Fibroblast of mammary gland (primary cell): ENCODE data around the gene ZNF8.

Experiments used
- DNase-seq: peaks from one replicate; pipeline ENCODE4 v3.0.0-alpha.2; 2010; ENCODE audit warnings: low read depth
- H3K4me3 ChIP-seq: 2 replicates; pipeline ENCODE4 v1.5.1; 2011; ENCODE audit warnings: low read depth, mild to moderate bottlenecking, low read length, moderate library complexity; ENCODE audit not compliant: control insufficient read depth
- TF ChIP-seq, protein P1 (sequence below): conservative IDR thresholded peaks from 2 replicates; pipeline ENCODE4 v1.5.1; 2011; ENCODE audit warnings: low read depth, low read length, inconsistent platforms; ENCODE audit not compliant: control insufficient read depth, insufficient read depth

The ZNF8 gene

DNA sequence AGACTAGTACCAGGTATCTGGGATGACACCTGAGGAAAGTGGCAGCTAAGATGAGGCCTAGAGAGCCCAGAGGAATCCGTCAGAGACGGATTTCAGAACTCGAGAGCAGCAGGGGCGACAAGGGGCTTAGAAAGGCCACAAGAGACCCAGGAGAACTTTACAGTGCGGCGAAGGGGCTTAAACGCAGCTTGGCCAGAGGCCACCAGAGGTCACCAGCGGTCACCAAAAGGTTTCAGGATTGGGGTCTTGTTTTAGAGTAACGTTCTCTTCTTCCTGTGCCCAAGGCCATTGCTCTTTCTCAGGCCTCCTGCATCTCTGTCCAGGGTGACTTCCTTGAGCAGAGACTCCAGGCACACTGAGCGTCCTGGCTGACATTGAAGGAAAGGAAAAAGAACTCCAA, 50.2 kb downstream of the ZNF8 start:
- no peak for DNase-seq
- no peak overlapping the region for H3K4me3 ChIP-seq
- TF ChIP-seq, protein P1, sequence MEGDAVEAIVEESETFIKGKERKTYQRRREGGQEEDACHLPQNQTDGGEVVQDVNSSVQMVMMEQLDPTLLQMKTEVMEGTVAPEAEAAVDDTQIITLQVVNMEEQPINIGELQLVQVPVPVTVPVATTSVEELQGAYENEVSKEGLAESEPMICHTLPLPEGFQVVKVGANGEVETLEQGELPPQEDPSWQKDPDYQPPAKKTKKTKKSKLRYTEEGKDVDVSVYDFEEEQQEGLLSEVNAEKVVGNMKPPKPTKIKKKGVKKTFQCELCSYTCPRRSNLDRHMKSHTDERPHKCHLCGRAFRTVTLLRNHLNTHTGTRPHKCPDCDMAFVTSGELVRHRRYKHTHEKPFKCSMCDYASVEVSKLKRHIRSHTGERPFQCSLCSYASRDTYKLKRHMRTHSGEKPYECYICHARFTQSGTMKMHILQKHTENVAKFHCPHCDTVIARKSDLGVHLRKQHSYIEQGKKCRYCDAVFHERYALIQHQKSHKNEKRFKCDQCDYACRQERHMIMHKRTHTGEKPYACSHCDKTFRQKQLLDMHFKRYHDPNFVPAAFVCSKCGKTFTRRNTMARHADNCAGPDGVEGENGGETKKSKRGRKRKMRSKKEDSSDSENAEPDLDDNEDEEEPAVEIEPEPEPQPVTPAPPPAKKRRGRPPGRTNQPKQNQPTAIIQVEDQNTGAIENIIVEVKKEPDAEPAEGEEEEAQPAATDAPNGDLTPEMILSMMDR = no peak

DNA sequence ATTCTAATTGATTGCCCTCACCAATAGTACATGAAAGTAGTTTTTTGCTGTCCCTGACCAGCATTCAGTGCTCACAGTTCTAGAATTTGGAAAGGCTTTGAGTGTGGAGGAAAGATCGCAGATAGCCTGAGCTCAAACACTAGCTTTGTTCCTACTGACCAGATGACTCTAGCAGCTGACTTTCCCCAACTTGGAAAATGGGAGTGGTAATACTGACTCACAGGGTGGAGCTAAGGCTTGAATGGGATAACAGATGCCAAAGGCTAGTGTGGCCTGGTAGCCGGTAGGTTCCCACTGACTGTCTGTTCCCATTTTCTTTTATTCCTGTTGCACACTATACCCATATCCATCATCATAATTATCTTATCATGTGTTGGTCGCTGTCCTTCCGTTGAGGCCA, 51.7 kb downstream of the ZNF8 start:
- DNase-seq = peak; percentile 88
- TF ChIP-seq, protein P1 = no peak
- H3K4me3 ChIP-seq = no peak overlapping the region

DNA sequence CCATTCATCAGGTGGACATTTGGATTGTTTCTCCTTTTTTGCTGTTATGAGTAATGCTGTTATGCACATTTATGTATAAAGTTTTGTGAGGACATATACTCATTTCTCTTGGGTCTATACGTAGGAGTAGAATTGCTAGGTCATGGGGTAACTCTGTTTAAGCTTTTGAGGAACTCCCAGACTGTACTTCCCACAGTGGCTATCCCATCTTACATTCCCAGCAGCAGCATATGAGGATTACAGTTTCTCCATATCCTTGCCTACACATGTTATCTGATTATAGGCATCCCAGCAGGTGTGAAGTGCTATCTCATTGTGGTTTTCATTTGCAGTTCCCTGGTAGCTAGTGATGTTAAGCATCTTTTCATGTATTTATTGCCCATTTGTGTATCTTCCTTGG, 53.9 kb downstream of the ZNF8 start:
- DNase-seq = no peak
- H3K4me3 ChIP-seq = no peak overlapping the region
- TF ChIP-seq, protein P1 = no peak

DNA sequence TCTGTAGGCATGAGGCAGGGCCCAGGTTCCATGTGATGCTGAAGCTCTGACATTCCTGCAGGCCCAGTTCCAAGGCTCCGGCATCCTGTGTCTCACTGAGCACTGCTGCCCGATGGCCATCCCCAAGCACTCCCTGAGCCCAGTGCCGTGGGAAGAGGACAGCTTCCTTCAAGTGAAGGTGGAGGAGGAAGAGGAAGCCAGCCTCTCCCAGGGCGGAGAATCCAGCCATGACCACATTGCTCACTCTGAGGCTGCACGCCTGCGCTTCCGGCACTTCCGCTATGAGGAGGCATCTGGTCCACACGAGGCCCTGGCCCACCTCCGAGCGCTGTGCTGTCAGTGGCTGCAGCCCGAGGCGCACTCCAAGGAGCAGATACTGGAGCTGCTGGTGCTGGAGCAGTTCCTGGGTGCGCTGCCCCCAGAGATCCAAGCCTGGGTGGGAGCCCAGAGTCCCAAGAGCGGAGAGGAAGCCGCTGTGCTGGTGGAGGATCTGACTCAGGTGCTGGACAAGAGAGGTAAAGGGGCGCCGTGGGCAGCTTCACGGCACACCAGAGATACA, 56.0 kb downstream of the ZNF8 start:
- H3K4me3 ChIP-seq = no peak overlapping the region
- DNase-seq = no peak
- TF ChIP-seq, protein P1 = no peak

DNA sequence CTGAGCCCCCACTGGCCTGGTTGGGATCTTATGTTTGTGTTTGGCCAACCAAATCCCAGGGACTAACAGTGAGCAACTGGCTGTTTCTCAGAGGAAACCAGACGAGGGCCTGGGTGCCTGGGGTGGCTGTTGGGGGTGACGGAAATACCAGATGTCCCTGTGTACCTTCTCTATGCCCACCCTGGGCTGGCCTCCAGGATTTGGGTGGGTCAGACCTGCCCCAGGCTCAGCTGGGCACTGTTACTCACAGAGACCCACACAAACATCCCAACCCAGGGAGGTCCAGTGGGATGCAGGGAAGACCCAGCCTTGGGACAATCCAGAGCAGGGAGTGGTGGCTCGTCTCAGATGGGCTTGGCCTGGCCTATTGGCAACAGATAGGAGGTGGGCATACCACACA, 56.9 kb downstream of the ZNF8 start:
- no peak for DNase-seq
- TF ChIP-seq, protein P1 = no peak
- H3K4me3 ChIP-seq = no peak overlapping the region

DNA sequence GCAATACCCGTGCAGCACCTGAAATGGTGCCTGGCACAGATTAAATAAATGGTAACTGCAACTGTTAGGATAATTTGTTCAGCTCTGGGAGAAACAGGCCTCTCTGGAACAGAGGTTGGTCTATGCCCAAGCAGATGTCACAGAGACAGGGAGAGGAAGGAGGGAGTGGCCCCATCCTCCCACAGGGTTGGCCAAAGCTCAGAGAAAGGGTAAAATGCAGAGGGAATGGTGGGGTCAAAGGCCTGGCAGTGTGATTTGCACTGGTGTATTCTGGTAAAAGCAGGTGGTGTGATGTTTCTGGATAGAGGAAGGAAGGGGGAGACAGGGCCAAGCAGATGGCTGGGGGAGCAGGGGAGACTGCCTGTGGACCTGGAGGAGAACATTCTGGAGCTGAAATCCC, 57.5 kb downstream of the ZNF8 start:
- no peak overlapping the region for H3K4me3 ChIP-seq
- no peak for DNase-seq
- TF ChIP-seq, protein P1 = no peak

DNA sequence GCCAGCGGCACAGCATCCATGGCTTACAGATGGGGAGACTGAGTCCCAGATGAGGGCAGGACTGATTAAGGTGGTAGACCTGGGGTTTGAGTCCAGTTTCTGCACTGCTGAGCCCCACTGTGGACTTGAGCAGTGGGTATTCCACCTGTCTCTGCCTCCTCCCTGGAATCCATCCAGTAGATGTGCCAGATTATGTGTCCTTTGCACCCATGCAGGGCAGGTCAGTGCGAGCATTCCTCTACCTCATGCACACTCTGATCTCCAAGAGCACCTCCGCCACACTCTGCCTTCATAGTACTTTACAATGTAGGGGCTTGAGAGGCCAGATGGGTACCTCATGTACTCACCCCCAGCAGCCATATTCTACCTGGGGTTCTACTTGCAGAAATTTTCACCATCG, 58.1 kb downstream of the ZNF8 start:
- TF ChIP-seq, protein P1 = no peak
- no peak overlapping the region for H3K4me3 ChIP-seq

More for the DNA sequence above, 58.1 kb downstream of the ZNF8 start:
- no peak for DNase-seq
